Smooth muscle cell (in vitro differentiated cells): Measurements from ENCODE around the gene GLIS2. TPM values are rescaled to one million over a fixed set of nuclear protein-coding genes. Genes with fewer than 3 reads are reported as not detected.

ENCODE experiments used
- DNase-seq: peaks from one replicate; lab custom pipeline; 2025; ENCODE audit not compliant: unreplicated experiment; lab: John Stamatoyannopoulos, UW
- H2AFZ ChIP-seq: fragments of 200-600 bp; sonication (generic); 2 replicates; pipeline ENCODE4 v1.6.0; 2016; ENCODE audit warnings: antibody characterized with exemption, low read depth, mild to moderate bottlenecking
- H3F3A ChIP-seq: fragments of 200-600 bp; sonication (generic); 2 replicates; pipeline ENCODE4 v1.6.0; 2017; ENCODE audit warnings: antibody characterized with exemption, low read depth
- H3K27ac ChIP-seq: fragments of 200-600 bp; sonication (generic); 2 replicates; pipeline ENCODE4 v1.5.1; 2016; ENCODE audit warnings: low read depth, mild to moderate bottlenecking
- H3K27me3 ChIP-seq: fragments of 200-600 bp; sonication (generic); 2 replicates; pipeline ENCODE4 v1.6.1; 2016; ENCODE audit warnings: low read depth, mild to moderate bottlenecking
- H3K36me3 ChIP-seq: fragments of 200-600 bp; sonication (generic); 2 replicates; pipeline ENCODE4 v1.5.1; 2016; ENCODE audit warnings: low read depth
- H3K4me1 ChIP-seq: fragments of 200-600 bp; sonication (generic); 2 replicates; pipeline ENCODE4 v1.5.1; 2016; ENCODE audit warnings: low read depth
- H3K4me2 ChIP-seq: fragments of 200-600 bp; sonication (generic); 2 replicates; pipeline ENCODE4 v1.6.0; 2016; ENCODE audit warnings: mild to moderate bottlenecking
- H3K4me3 ChIP-seq: fragments of 200-600 bp; sonication (generic); 2 replicates; pipeline ENCODE4 v1.5.1; 2016; ENCODE audit warnings: mild to moderate bottlenecking
- H3K79me2 ChIP-seq: fragments of 200-600 bp; sonication (generic); 2 replicates; pipeline ENCODE4 v1.6.0; 2016; ENCODE audit warnings: low read depth, mild to moderate bottlenecking
- H3K9ac ChIP-seq: fragments of 200-600 bp; sonication (generic); 2 replicates; pipeline ENCODE4 v1.6.0; 2016; ENCODE audit warnings: low read depth
- H3K9me3 ChIP-seq: fragments of 200-600 bp; sonication (generic); replicated peaks from 2 replicates; pipeline ENCODE4 v1.5.1; 2016; ENCODE audit warnings: low read depth
- H4K20me1 ChIP-seq: fragments of 200-600 bp; sonication (generic); 2 replicates; pipeline ENCODE4 v1.6.0; 2016; ENCODE audit warnings: low read depth
- CTCF ChIP-seq: fragments of 200-600 bp; sonication (generic); IDR thresholded peaks from 2 replicates; pipeline ENCODE4 v1.5.1; 2017; ENCODE audit warnings: borderline replicate concordance, mild to moderate bottlenecking, antibody characterized with exemption; ENCODE audit not compliant: insufficient read depth, poor library complexity, severe bottlenecking
- WGBS: methylation state at CpG from one replicate; pipeline ENCODE4 v1.1.7; 2016; ENCODE audit warnings: low lambda C conversion rate; 5-methylcytosine and 5-hydroxymethylcytosine counted together
- polyA plus RNA-seq: library from polyadenylated mRNA; unstranded; fragments of >200 nt; fragmentation: Nextera tagmentation; extraction: Ambion mirVana; gene quantifications from 2 replicates; pipeline ENCODE4 v1.2.1, GENCODE V29; 2016
- total RNA-seq: library from RNA; depleted of rRNA; stranded (reverse); fragments of >200 nt; gene quantifications from 2 replicates; pipeline ENCODE4 v1.2.3, GENCODE V29; 2014

The GLIS2 gene
- total and polyA plus RNA-seq, 2 experiments from 2014 or later = 2.8 to 9.2 TPM

DNA sequence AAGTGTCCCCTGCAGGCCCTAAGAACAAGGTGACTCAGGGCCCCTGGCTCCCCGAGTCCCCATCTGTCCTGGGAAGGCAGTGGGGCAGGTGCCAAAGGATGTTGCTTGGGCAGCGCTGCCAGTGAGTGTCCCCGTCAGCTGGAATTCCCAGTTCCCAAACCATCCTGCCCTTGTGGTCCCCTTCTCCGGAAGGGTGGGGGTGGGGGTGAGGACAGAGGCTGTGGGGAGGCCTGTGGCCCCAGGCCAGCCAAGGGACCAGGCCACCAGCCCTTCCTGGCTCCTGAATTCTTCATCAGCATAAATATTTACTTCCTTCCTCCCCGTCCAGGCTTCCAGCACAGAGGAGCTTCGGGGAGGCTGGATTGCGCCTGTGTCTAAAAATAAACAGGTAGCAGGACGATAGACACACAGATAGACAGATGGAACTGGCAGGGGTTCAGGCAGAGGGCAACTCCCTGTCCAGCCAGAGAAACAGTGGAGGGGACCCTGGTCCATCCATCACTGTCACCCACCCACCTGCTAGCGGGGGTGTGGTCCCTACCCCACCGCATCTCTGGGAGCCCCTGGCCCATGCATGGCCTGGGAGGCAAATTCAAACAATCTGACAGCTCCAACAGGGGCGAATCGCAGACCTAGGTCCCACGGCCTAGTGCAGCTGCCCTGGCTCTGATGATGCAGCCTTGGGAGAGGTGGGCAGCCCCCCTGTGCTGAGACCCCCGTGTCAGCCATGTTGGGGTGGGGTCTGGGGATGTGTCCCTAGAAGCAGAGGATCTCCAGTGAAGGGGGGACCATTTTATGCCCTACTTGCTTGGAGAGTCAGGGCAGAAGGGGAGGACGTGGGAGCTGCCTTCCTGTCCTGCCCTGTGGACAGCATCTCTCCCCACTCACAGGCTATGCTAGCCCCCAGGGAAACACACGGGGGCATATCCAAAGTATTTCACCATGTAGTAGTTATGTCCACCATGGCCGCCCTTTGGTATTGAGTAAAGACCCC, 13.2 kb downstream of the GLIS2 start:
- Histone ChIP-seq H3K9me3 (no peaks in the 10 kb centered on the region), H3K27ac (peak overlapping the region; percentile 47), H4K20me1 (peaks cover 71% of the 10 kb centered on the region), H3K79me2 (peaks cover 92% of the 10 kb centered on the region), H3K36me3 (no peaks in the 10 kb centered on the region), H2AFZ (no peak overlapping the region), H3K4me2 (peak overlapping the region; percentile 96), H3K4me3 (no peak overlapping the region), H3K4me1 (peaks cover 16% of the 10 kb centered on the region), H3F3A (peaks cover 6% of the 10 kb centered on the region), H3K27me3 (no peaks in the 10 kb centered on the region), H3K9ac (no peak overlapping the region)
- no peak for DNase-seq
- WGBS = 81% methylated on average over 17 of the region's 17 CpGs
- no peak for TF ChIP-seq CTCF

DNA sequence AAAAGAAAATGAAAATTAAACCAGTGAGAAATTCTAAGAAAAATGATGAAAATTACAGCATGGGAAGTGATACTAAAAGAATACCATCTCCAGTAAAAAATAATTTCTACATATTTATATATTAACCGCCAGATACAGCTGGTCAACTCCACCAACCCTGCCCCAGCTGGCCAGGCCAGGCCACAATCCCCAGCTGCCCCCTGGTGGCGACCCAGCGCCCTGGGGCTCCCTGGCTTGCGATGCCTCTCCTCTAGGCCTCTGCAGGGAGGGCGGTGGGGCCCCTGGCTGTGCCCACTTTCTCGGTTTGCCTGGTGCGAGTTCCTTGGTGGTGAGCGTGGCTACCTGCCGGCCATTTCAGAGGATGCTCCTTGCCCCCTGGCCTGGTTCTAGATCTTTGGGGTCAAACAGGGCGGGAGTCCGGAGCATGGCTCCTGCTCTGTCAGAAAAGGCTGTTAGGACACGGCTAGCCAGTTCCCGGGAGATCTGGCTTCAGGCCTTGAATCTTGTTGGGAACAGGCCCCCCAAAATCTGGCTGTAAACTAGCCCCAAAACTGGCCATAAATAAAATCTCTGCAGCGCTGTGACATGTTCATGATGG, 14.5 kb downstream of the GLIS2 start:
- H3K27me3 ChIP-seq = no peaks in the 10 kb centered on the region
- 66% methylated on average over 14 of the region's 14 CpGs for WGBS

DNA sequence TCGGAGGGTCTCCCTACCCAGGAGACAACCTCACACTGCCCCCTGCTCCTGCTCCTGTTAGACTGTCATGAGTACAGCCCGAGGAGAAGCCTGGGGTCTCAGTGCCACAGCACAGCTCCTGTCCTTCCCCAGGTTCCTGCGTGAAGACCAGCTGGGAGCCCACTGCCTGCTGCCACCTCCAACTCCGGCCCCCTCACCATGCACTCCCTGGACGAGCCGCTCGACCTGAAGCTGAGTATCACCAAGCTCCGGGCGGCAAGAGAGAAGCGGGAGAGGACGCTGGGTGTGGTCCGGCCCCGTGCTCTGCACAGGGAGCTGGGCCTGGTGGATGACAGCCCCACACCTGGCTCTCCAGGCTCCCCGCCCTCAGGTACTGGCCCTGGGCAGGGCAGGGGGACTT, 16.2 kb downstream of the GLIS2 start:
- Histone ChIP-seq H3K4me1 (peaks cover 9% of the 10 kb centered on the region), H3K4me3 (no peak overlapping the region), H3K36me3 (no peaks in the 10 kb centered on the region), H3K9ac (no peak overlapping the region), H3K27ac (no peak overlapping the region), H3K27me3 (no peaks in the 10 kb centered on the region), H3K79me2 (peaks cover 63% of the 10 kb centered on the region), H3F3A (no peaks in the 10 kb centered on the region), H2AFZ (no peak overlapping the region), H3K9me3 (no peaks in the 10 kb centered on the region), H4K20me1 (peaks cover 74% of the 10 kb centered on the region), H3K4me2 (no peak overlapping the region)
- DNase-seq = no peak
- WGBS = 96% methylated on average over 14 of the region's 14 CpGs
- no peak for TF ChIP-seq CTCF

More for the DNA sequence above, 14.5 kb downstream of the GLIS2 start:
- Histone ChIP-seq H4K20me1 (peaks cover 66% of the 10 kb centered on the region), H2AFZ (no peak overlapping the region), H3K27ac (no peak overlapping the region), H3F3A (no peaks in the 10 kb centered on the region), H3K9me3 (no peaks in the 10 kb centered on the region), H3K36me3 (no peaks in the 10 kb centered on the region), H3K4me1 (peaks cover 12% of the 10 kb centered on the region), H3K9ac (no peak overlapping the region), H3K4me3 (no peak overlapping the region), H3K79me2 (peaks cover 80% of the 10 kb centered on the region), H3K4me2 (no peak overlapping the region)
- DNase-seq = peak; percentile 33
- TF ChIP-seq CTCF = peak; percentile 98
